Stomach smooth muscle (tissue), 2 donors: ENCODE data around the gene FBRSL1.
A peak's percentile ranks its signal among the peaks of the same experiment; 100 is the strongest.

Experiments used
- H3K27ac ChIP-seq: one replicate; pipeline ENCODE4 v1.7.0; 2013; ENCODE audit warnings: mild to moderate bottlenecking, low read length, inconsistent platforms
- H3K27me3 ChIP-seq, 2 donors: one replicate each; pipeline ENCODE4 v1.7.0; 2013; ENCODE audit warnings: low read length in 2 of 2; ENCODE audit not compliant: insufficient read depth in 2 of 2, control insufficient read depth in 1 of 2
- H3K36me3 ChIP-seq, 2 donors: one replicate each; pipeline ENCODE4 v1.7.0; 2013; ENCODE audit warnings: low read length in 2 of 2; ENCODE audit not compliant: control insufficient read depth in 2 of 2, insufficient read depth in 2 of 2
- H3K4me1 ChIP-seq: one replicate; pipeline ENCODE4 v1.7.0; 2013; ENCODE audit warnings: low read length; ENCODE audit not compliant: control insufficient read depth, insufficient read depth
- H3K4me3 ChIP-seq, 2 donors: one replicate each; pipeline ENCODE4 v1.7.0; 2013; ENCODE audit warnings: low read length in 2 of 2
- H3K9ac ChIP-seq, 2 donors: one replicate each; pipeline ENCODE4 v1.7.0; 2013; ENCODE audit warnings: low read length in 2 of 2, mild to moderate bottlenecking in 1 of 2
- H3K9me3 ChIP-seq, 2 donors: one replicate each; pipeline ENCODE4 v1.7.0; 2013; ENCODE audit warnings: low read length in 2 of 2; ENCODE audit not compliant: control insufficient read depth in 2 of 2
- donor health status: healthy.
- donor health status: Pancreatic carcinoma.

The FBRSL1 gene

GRCh38 chr12:132493482-132494178 is 3.7 kb downstream of the FBRSL1 start:
- Histone ChIP-seq H3K9me3 (no peaks in the 10 kb centered on the region), H3K27ac (no peak overlapping the region), H3K36me3 (no peaks in the 10 kb centered on the region), H3K27me3 (no peaks in the 10 kb centered on the region), H3K9ac (no peak overlapping the region), H3K4me1 (peaks cover 82% of the 10 kb centered on the region), H3K4me3 (peak overlapping the region in 1 of 2 donors; percentile 44)

- H3K27ac ChIP-seq, result no peak overlapping the region
Measured at GRCh38 chr12:132494294-132495164, 4.6 kb downstream of the FBRSL1 start.

GRCh38 chr12:132495165-132495544 is 5.2 kb downstream of the FBRSL1 start:
- peak overlapping the region in 1 of 2 donors; percentile 35 for H3K4me3 ChIP-seq
- no peaks in the 10 kb centered on the region for H3K27me3 ChIP-seq
- H3K9me3 ChIP-seq, result no peaks in the 10 kb centered on the region
- no peak overlapping the region for H3K9ac ChIP-seq
- no peak overlapping the region for H3K27ac ChIP-seq
- peaks cover 84% of the 10 kb centered on the region for H3K4me1 ChIP-seq
- H3K36me3 ChIP-seq, result no peaks in the 10 kb centered on the region

More at GRCh38 chr12:132494294-132495164, 4.6 kb downstream of the FBRSL1 start:
- Histone ChIP-seq H3K4me1 (peaks cover 78% of the 10 kb centered on the region), H3K9me3 (no peaks in the 10 kb centered on the region), H3K9ac (no peak overlapping the region), H3K4me3 (peak overlapping the region in 1 of 2 donors; percentile 22), H3K36me3 (no peaks in the 10 kb centered on the region), H3K27me3 (no peaks in the 10 kb centered on the region)

GRCh38 chr12:132495629-132496357 is 5.8 kb downstream of the FBRSL1 start:
- no peak overlapping the region for H3K27ac ChIP-seq
- H3K4me3 ChIP-seq, result peak overlapping the region in 1 of 2 donors; percentile 35
- H3K9me3 ChIP-seq, result no peaks in the 10 kb centered on the region
- H3K9ac ChIP-seq, result no peak overlapping the region
- H3K27me3 ChIP-seq, result no peaks in the 10 kb centered on the region
- H3K36me3 ChIP-seq, result no peaks in the 10 kb centered on the region
- H3K4me1 ChIP-seq, result peaks cover 90% of the 10 kb centered on the region

- no peak overlapping the region for H3K9ac ChIP-seq
- no peaks in the 10 kb centered on the region for H3K36me3 ChIP-seq
- peaks cover 90% of the 10 kb centered on the region for H3K4me1 ChIP-seq
- no peak overlapping the region for H3K27ac ChIP-seq
- H3K27me3 ChIP-seq, result no peaks in the 10 kb centered on the region
- no peaks in the 10 kb centered on the region for H3K9me3 ChIP-seq
- no peak overlapping the region for H3K4me3 ChIP-seq
Measured at GRCh38 chr12:132496358-132496669, 6.4 kb downstream of the FBRSL1 start.

GRCh38 chr12:132496710-132497109 is 6.8 kb downstream of the FBRSL1 start:
- H3K9ac ChIP-seq, result no peak overlapping the region
- peaks cover 90% of the 10 kb centered on the region for H3K4me1 ChIP-seq
- no peaks in the 10 kb centered on the region for H3K9me3 ChIP-seq
- no peaks in the 10 kb centered on the region for H3K27me3 ChIP-seq
- no peaks in the 10 kb centered on the region for H3K36me3 ChIP-seq
- no peak overlapping the region for H3K4me3 ChIP-seq
- no peak overlapping the region for H3K27ac ChIP-seq

- Histone ChIP-seq H3K4me1 (peaks cover 87% of the 10 kb centered on the region), H3K9ac (no peak overlapping the region), H3K9me3 (no peaks in the 10 kb centered on the region), H3K27ac (no peak overlapping the region), H3K27me3 (no peaks in the 10 kb centered on the region), H3K4me3 (no peak overlapping the region), H3K36me3 (no peaks in the 10 kb centered on the region)
Measured at GRCh38 chr12:132497514-132498405, 7.8 kb downstream of the FBRSL1 start.

GRCh38 chr12:132498931-132499330 is 9.0 kb downstream of the FBRSL1 start:
- no peaks in the 10 kb centered on the region for H3K9me3 ChIP-seq
- H3K27ac ChIP-seq, result no peak overlapping the region
- H3K4me1 ChIP-seq, result peaks cover 86% of the 10 kb centered on the region
- no peak overlapping the region for H3K9ac ChIP-seq
- no peaks in the 10 kb centered on the region for H3K36me3 ChIP-seq
- no peak overlapping the region for H3K4me3 ChIP-seq
- no peaks in the 10 kb centered on the region for H3K27me3 ChIP-seq

GRCh38 chr12:132500142-132500855 is 10.3 kb downstream of the FBRSL1 start:
- Histone ChIP-seq H3K27ac (no peak overlapping the region), H3K36me3 (no peaks in the 10 kb centered on the region), H3K9ac (no peak overlapping the region), H3K4me3 (peak overlapping the region in 1 of 2 donors; percentile 8), H3K27me3 (no peaks in the 10 kb centered on the region), H3K9me3 (no peaks in the 10 kb centered on the region), H3K4me1 (peaks cover 86% of the 10 kb centered on the region)

GRCh38 chr12:132500856-132501180 is 10.9 kb downstream of the FBRSL1 start:
- peaks cover 86% of the 10 kb centered on the region for H3K4me1 ChIP-seq
- no peak overlapping the region for H3K27ac ChIP-seq

More at GRCh38 chr12:132500856-132501180, 10.9 kb downstream of the FBRSL1 start:
- no peaks in the 10 kb centered on the region for H3K27me3 ChIP-seq
- no peaks in the 10 kb centered on the region for H3K9me3 ChIP-seq
- no peaks in the 10 kb centered on the region for H3K36me3 ChIP-seq
- no peak overlapping the region for H3K9ac ChIP-seq
- H3K4me3 ChIP-seq, result peak overlapping the region in 1 of 2 donors; percentile 8
